ENCODE measurements around the gene PSG6. TPM values are rescaled to one million over a fixed set of nuclear protein-coding genes. Genes with fewer than 3 reads are reported as not detected.
"Not testable (repeated sequence)": the region's sequence is repeated elsewhere in the genome, so short reads cannot be mapped to it uniquely, and the experiment has no call there.

The PSG6 gene
- total and polyA plus RNA-seq, 4 donors, result not detected

GRCh38 chr19:42918377-42919069 is 829 bp upstream of the PSG6 start:
- H3K4me3 ChIP-seq; H3K36me3 ChIP-seq (ENCODE audit: control insufficient read depth in 4 of 4, insufficient read depth in 4 of 4, low read length in 4 of 4); H3K4me1 ChIP-seq (ENCODE audit: control insufficient read depth in 5 of 5, insufficient read depth in 5 of 5, low read length in 5 of 5); DNase-seq; H3K27ac ChIP-seq (ENCODE audit: low read depth in 1 of 2, low read length in 1 of 2); ATAC-seq (ENCODE audit: insufficient read depth, low FRiP score); H3K9ac ChIP-seq (ENCODE audit: insufficient read depth in 1 of 2, low read length in 2 of 2); H3K9me3 ChIP-seq (ENCODE audit: control insufficient read depth in 4 of 4, insufficient read depth in 3 of 4, low read length in 3 of 4); H3K27me3 ChIP-seq (ENCODE audit: control insufficient read depth in 3 of 3, insufficient read depth in 3 of 3, low read length in 2 of 3): not testable (repeated sequence)
- 70 to 79% methylated on average over 15 of the region's 15 CpGs for WGBS, 2 donors

- H3K36me3 ChIP-seq (ENCODE audit: control insufficient read depth in 4 of 4, insufficient read depth in 4 of 4, low read length in 4 of 4); H3K27ac ChIP-seq (ENCODE audit: low read depth in 1 of 2, low read length in 1 of 2); H3K9me3 ChIP-seq (ENCODE audit: control insufficient read depth in 4 of 4, insufficient read depth in 3 of 4, low read length in 3 of 4); DNase-seq; H3K4me3 ChIP-seq; H3K4me1 ChIP-seq (ENCODE audit: control insufficient read depth in 5 of 5, insufficient read depth in 5 of 5, low read length in 5 of 5); ATAC-seq (ENCODE audit: insufficient read depth, low FRiP score); H3K9ac ChIP-seq (ENCODE audit: insufficient read depth in 1 of 2, low read length in 2 of 2); H3K27me3 ChIP-seq (ENCODE audit: control insufficient read depth in 3 of 3, insufficient read depth in 3 of 3, low read length in 2 of 3): not testable (repeated sequence)
- 82 to 90% methylated on average over 1 of the region's 1 CpG for WGBS, 2 donors
These were observed 763 bp downstream of the PSG6 start for GRCh38 chr19:42916931-42917330.

GRCh38 chr19:42913516-42913915 is 4.2 kb downstream of the PSG6 start:
- not testable (repeated sequence) for H3K36me3 ChIP-seq (ENCODE audit: control insufficient read depth in 4 of 4, insufficient read depth in 4 of 4, low read length in 4 of 4); H3K4me3 ChIP-seq; H3K27me3 ChIP-seq (ENCODE audit: control insufficient read depth in 3 of 3, insufficient read depth in 3 of 3, low read length in 2 of 3); H3K9me3 ChIP-seq (ENCODE audit: control insufficient read depth in 4 of 4, insufficient read depth in 3 of 4, low read length in 3 of 4); H3K27ac ChIP-seq (ENCODE audit: low read depth in 1 of 2, low read length in 1 of 2); DNase-seq; ATAC-seq (ENCODE audit: insufficient read depth, low FRiP score); H3K4me1 ChIP-seq (ENCODE audit: control insufficient read depth in 5 of 5, insufficient read depth in 5 of 5, low read length in 5 of 5); H3K9ac ChIP-seq (ENCODE audit: insufficient read depth in 1 of 2, low read length in 2 of 2)
- 84 to 87% methylated on average over 5 of the region's 5 CpGs for WGBS, 2 donors

GRCh38 chr19:42912941-42913340 is 4.8 kb downstream of the PSG6 start:
- not testable (repeated sequence) for H3K9ac ChIP-seq (ENCODE audit: insufficient read depth in 1 of 2, low read length in 2 of 2); H3K27ac ChIP-seq (ENCODE audit: low read depth in 1 of 2, low read length in 1 of 2); DNase-seq; ATAC-seq (ENCODE audit: insufficient read depth, low FRiP score); H3K9me3 ChIP-seq (ENCODE audit: control insufficient read depth in 4 of 4, insufficient read depth in 3 of 4, low read length in 3 of 4); H3K36me3 ChIP-seq (ENCODE audit: control insufficient read depth in 4 of 4, insufficient read depth in 4 of 4, low read length in 4 of 4); H3K4me3 ChIP-seq; H3K27me3 ChIP-seq (ENCODE audit: control insufficient read depth in 3 of 3, insufficient read depth in 3 of 3, low read length in 2 of 3); H3K4me1 ChIP-seq (ENCODE audit: control insufficient read depth in 5 of 5, insufficient read depth in 5 of 5, low read length in 5 of 5)
- WGBS, 2 donors, result 84 to 95% methylated on average over 4 of the region's 4 CpGs

GRCh38 chr19:42911731-42912130 is 6.0 kb downstream of the PSG6 start:
- DNase-seq; H3K27ac ChIP-seq (ENCODE audit: low read depth in 1 of 2, low read length in 1 of 2): not testable (repeated sequence)
- 78 to 85% methylated on average over 5 of the region's 5 CpGs for WGBS, 2 donors

GRCh38 chr19:42906162-42906561 is 11.5 kb downstream of the PSG6 start:
- H3K27ac ChIP-seq (ENCODE audit: low read depth in 1 of 2, low read length in 1 of 2); ATAC-seq (ENCODE audit: insufficient read depth, low FRiP score); H3K9me3 ChIP-seq (ENCODE audit: control insufficient read depth in 4 of 4, insufficient read depth in 3 of 4, low read length in 3 of 4); DNase-seq; H3K27me3 ChIP-seq (ENCODE audit: control insufficient read depth in 3 of 3, insufficient read depth in 3 of 3, low read length in 2 of 3); H3K9ac ChIP-seq (ENCODE audit: insufficient read depth in 1 of 2, low read length in 2 of 2); H3K36me3 ChIP-seq (ENCODE audit: control insufficient read depth in 4 of 4, insufficient read depth in 4 of 4, low read length in 4 of 4); H3K4me1 ChIP-seq (ENCODE audit: control insufficient read depth in 5 of 5, insufficient read depth in 5 of 5, low read length in 5 of 5); H3K4me3 ChIP-seq: not testable (repeated sequence)
- 58 to 72% methylated on average over 5 of the region's 5 CpGs for WGBS, 2 donors

More at GRCh38 chr19:42911731-42912130, 6.0 kb downstream of the PSG6 start:
- H3K4me3 ChIP-seq; H3K9ac ChIP-seq (ENCODE audit: insufficient read depth in 1 of 2, low read length in 2 of 2); H3K27me3 ChIP-seq (ENCODE audit: control insufficient read depth in 3 of 3, insufficient read depth in 3 of 3, low read length in 2 of 3); H3K4me1 ChIP-seq (ENCODE audit: control insufficient read depth in 5 of 5, insufficient read depth in 5 of 5, low read length in 5 of 5); H3K9me3 ChIP-seq (ENCODE audit: control insufficient read depth in 4 of 4, insufficient read depth in 3 of 4, low read length in 3 of 4); ATAC-seq (ENCODE audit: insufficient read depth, low FRiP score); H3K36me3 ChIP-seq (ENCODE audit: control insufficient read depth in 4 of 4, insufficient read depth in 4 of 4, low read length in 4 of 4): not testable (repeated sequence)

GRCh38 chr19:42900561-42900960 is 17.1 kb downstream of the PSG6 start:
- not testable (repeated sequence) for H3K27me3 ChIP-seq (ENCODE audit: control insufficient read depth in 3 of 3, insufficient read depth in 3 of 3, low read length in 2 of 3); H3K27ac ChIP-seq (ENCODE audit: low read depth in 1 of 2, low read length in 1 of 2); H3K4me1 ChIP-seq (ENCODE audit: control insufficient read depth in 5 of 5, insufficient read depth in 5 of 5, low read length in 5 of 5); H3K36me3 ChIP-seq (ENCODE audit: control insufficient read depth in 4 of 4, insufficient read depth in 4 of 4, low read length in 4 of 4); H3K4me3 ChIP-seq; H3K9ac ChIP-seq (ENCODE audit: insufficient read depth in 1 of 2, low read length in 2 of 2); H3K9me3 ChIP-seq (ENCODE audit: control insufficient read depth in 4 of 4, insufficient read depth in 3 of 4, low read length in 3 of 4); DNase-seq; ATAC-seq (ENCODE audit: insufficient read depth, low FRiP score)
- 79 to 80% methylated on average over 4 of the region's 4 CpGs for WGBS, 2 donors

GRCh38 chr19:42899674-42900073 is 18.0 kb downstream of the PSG6 start:
- H3K27ac ChIP-seq (ENCODE audit: low read depth in 1 of 2, low read length in 1 of 2); DNase-seq; H3K4me1 ChIP-seq (ENCODE audit: control insufficient read depth in 5 of 5, insufficient read depth in 5 of 5, low read length in 5 of 5); H3K4me3 ChIP-seq; ATAC-seq (ENCODE audit: insufficient read depth, low FRiP score); H3K9ac ChIP-seq (ENCODE audit: insufficient read depth in 1 of 2, low read length in 2 of 2); H3K27me3 ChIP-seq (ENCODE audit: control insufficient read depth in 3 of 3, insufficient read depth in 3 of 3, low read length in 2 of 3); H3K36me3 ChIP-seq (ENCODE audit: control insufficient read depth in 4 of 4, insufficient read depth in 4 of 4, low read length in 4 of 4); H3K9me3 ChIP-seq (ENCODE audit: control insufficient read depth in 4 of 4, insufficient read depth in 3 of 4, low read length in 3 of 4): not testable (repeated sequence)
- 87 to 93% methylated on average over 12 of the region's 12 CpGs for WGBS, 2 donors
